GM21786 (cell line): ENCODE data around the gene ADAM19.

ENCODE experiments used
- ATAC-seq: cut with Tn5 transposase; IDR thresholded peaks from one replicate; pipeline ENCODE4 v1.9.1; 2021; ENCODE audit not compliant: unreplicated experiment

The ADAM19 gene

GRCh38 chr5:157469073-157469472 is 106.5 kb downstream of the ADAM19 start:
- ATAC-seq, result no peak

- ATAC-seq, result no peak
These were observed 107.1 kb downstream of the ADAM19 start for GRCh38 chr5:157468293-157468965.

GRCh38 chr5:157464519-157465171 is 110.9 kb downstream of the ADAM19 start:
- peak; percentile 69 for ATAC-seq

- ATAC-seq, result peak; percentile 9
These were observed 111.7 kb downstream of the ADAM19 start for GRCh38 chr5:157463621-157464518.

- ATAC-seq, result no peak
These were observed 112.5 kb downstream of the ADAM19 start for GRCh38 chr5:157463081-157463480.

- no peak for ATAC-seq
These were observed 114.4 kb downstream of the ADAM19 start for GRCh38 chr5:157460921-157461792.

- no peak for ATAC-seq
These were observed 115.6 kb downstream of the ADAM19 start, which contains the start of gene NIPAL4 for GRCh38 chr5:157459715-157460599. NIPAL4 (plus strand) TSS chr5:157460213; CDS start chr5:157460321, 108 bp downstream.

- ATAC-seq, result no peak
These were observed 116.7 kb downstream of the ADAM19 start for GRCh38 chr5:157458835-157459234.

GRCh38 chr5:157457391-157457790 is 118.2 kb downstream of the ADAM19 start:
- no peak for ATAC-seq

- ATAC-seq, result no peak
These were observed 119.3 kb downstream of the ADAM19 start for GRCh38 chr5:157456301-157456700.

- ATAC-seq, result no peak
These were observed 120.5 kb downstream of the ADAM19 start for GRCh38 chr5:157455057-157455456.

- ATAC-seq, result no peak
These were observed 121.3 kb downstream of the ADAM19 start for GRCh38 chr5:157454273-157454672.

GRCh38 chr5:157451806-157452205 is 123.8 kb downstream of the ADAM19 start:
- ATAC-seq, result no peak

- no peak for ATAC-seq
These were observed 125.6 kb downstream of the ADAM19 start for GRCh38 chr5:157450024-157450423.

GRCh38 chr5:157449011-157449723 is 126.4 kb downstream of the ADAM19 start:
- ATAC-seq, result no peak

- no peak for ATAC-seq
These were observed 128.4 kb downstream of the ADAM19 start for GRCh38 chr5:157447201-157447637.

GRCh38 chr5:157446412-157446935 is 129.1 kb downstream of the ADAM19 start:
- ATAC-seq, result no peak

- ATAC-seq, result no peak
These were observed 129.7 kb downstream of the ADAM19 start for GRCh38 chr5:157445745-157446411.
